Peyer's patch (tissue), 4 donors: ENCODE measurements around the gene DLL3.
A peak's percentile ranks its signal among the peaks of the same experiment; 100 is the strongest.

Experiments used
- CTCF ChIP-seq, 6 experiments: fragments of 450-650 bp in 4 of 6; fragments of 200-600 bp in 2 of 6; sonication (generic) in 1 of 6; IDR thresholded peaks; one replicate each; pipeline ENCODE4 v1.5.1; 2017 to 2019; ENCODE audit warnings: antibody characterized with exemption in 6 of 6, mild to moderate bottlenecking in 3 of 6, moderate library complexity in 1 of 6
- POLR2A ChIP-seq, 2 donors: fragments of 450-650 bp; IDR thresholded peaks; one replicate each; pipeline ENCODE4 v1.5.1; 2017; ENCODE audit warnings: antibody characterized with exemption in 2 of 2, mild to moderate bottlenecking in 2 of 2, moderate library complexity in 2 of 2

DNA sequence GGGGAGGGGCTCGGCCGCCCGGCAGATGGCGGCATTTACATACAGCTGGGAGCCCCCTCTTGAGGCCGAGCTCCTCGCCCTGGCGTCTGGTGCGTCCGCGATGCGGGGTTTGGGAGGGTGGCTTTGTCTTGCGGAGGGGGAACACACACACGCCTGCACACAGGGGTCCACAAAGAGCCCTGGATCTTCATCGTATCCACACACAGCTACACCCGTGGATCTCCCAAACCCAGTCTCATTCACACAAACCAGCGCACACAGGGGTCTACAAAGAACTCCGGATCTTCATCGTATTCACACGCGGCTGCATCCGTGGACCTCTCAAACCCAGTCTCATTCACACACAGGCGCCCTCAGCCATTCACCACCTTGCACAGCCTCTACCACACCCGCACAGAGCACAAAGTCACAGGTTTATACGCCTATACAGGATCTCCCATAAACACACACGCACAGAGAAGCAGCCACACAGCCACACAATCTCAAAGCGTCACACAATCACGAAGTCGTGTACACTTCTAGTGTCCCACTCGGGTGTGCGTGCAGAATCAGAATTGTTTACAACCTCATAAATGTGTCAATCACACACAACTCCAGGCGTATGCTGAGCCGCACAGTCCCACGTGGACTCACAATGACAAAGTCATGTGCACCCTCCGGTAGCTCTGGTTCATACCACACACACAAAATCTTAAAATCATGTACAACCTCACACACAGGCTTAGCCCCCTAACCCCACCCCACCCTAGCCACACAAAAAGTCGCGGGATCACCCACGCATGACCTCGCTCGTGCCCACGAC lies 550 bp upstream of the DLL3 start:
- TF ChIP-seq CTCF (IDR thresholded peaks at IDR 0.05) (peak in 4 of 6 experiments; percentile 6 to 32 (median 10)), POLR2A (IDR thresholded peaks at IDR 0.05) (no peak)
